Measurements from ENCODE around the gene FOLR2. TPM values are rescaled to one million over a fixed set of nuclear protein-coding genes. Genes with fewer than 3 reads are reported as not detected.

FOLR2 gene
- total and polyA plus RNA-seq, 2 of the 8 experiments (the other 6 are each of a cell fraction or from before 2014, with no cell fraction given) = not detected

DNA sequence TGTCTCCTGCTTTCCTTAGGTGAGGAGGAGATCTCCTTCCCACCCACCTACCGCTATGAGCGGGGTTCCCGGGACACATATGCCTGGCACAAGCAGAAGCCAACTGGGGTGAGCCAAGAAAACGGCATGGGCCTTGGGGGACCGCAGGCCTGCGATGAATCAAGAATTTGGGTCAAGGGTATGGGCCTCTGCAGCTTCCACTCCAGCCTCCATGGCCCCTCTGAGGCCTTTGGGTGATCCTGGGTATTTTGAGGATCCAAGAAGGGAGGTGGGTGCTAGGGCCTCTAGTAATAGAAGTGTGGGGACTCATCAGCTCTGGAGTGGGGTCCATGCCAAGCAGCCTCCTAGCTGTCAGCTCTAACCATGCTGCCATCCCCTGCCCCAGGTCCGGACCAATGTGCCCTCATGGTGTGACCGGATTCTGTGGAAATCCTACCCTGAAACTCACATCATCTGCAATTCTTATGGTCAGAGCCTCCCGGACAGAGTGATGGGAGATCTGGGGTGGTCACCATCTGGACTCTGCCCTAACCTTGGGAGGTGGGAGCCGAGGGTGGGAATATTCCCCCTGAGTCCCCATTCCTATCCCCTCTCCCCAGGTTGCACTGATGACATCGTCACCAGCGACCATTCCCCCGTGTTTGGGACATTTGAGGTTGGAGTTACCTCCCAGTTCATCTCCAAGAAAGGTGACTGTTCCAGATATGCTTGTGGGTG, 16.6 kb downstream of the FOLR2 start (continued):
- TF ChIP-seq JUN (IDR thresholded peaks at IDR 0.05; ENCODE audit: low read depth, low read length) = no peak
- no peak for TF ChIP-seq SIRT6 (IDR thresholded peaks at IDR 0.05; ENCODE audit: low read length)
- no peak for TF ChIP-seq TAF7 (optimal IDR thresholded peaks at IDR 0.05; ENCODE audit: borderline replicate concordance, low read depth, low read length)
- no peak for TF ChIP-seq KDM1A (IDR thresholded peaks at IDR 0.05; ENCODE audit: borderline replicate concordance, low read length)
- TF ChIP-seq POU5F1 (IDR thresholded peaks at IDR 0.05; ENCODE audit: low read depth, low read length) = no peak
- TF ChIP-seq BRCA1 (IDR thresholded peaks at IDR 0.05; ENCODE audit: low read depth, low read length) = no peak

All from H1 (cell line).